Peyer's patch (tissue), 4 donors: Measurements from ENCODE around the gene COPB1. TPM values are rescaled to one million over a fixed set of nuclear protein-coding genes. Genes with fewer than 3 reads are reported as not detected.

Experiments
- DNase-seq, 3 donors: peaks; one replicate each; pipeline ENCODE4 v3.0.0-alpha.2; 2017 to 2019
- H3K27ac ChIP-seq, 4 donors: fragments of 200-600 bp; sonication (generic); one replicate each; pipeline ENCODE4 v1.5.1; 2016 to 2019
- H3K27me3 ChIP-seq, 2 donors: fragments of 200-600 bp; sonication (generic); one replicate each; pipeline ENCODE4 v1.5.1; 2019
- H3K36me3 ChIP-seq, 3 donors: fragments of 200-600 bp; sonication (generic); one replicate each; pipeline ENCODE4 v1.5.1; 2016 to 2019
- H3K4me1 ChIP-seq, 4 donors: fragments of 200-600 bp; sonication (generic); one replicate each; pipeline ENCODE4 v1.5.1; 2016 to 2019
- H3K4me3 ChIP-seq, 4 donors: fragments of 200-600 bp; sonication (generic); 1 replicate in 3 of 4; 2 replicates in 1 of 4; pipeline ENCODE4 v1.5.1; 2016 to 2019; ENCODE audit warnings: mild to moderate bottlenecking in 1 of 4
- H3K9me3 ChIP-seq, 4 donors: fragments of 200-600 bp; sonication (generic); one replicate each; pipeline ENCODE4 v1.5.1; 2016 to 2019; ENCODE audit warnings: mild to moderate bottlenecking in 1 of 4
- POLR2A ChIP-seq, 2 donors: fragments of 450-650 bp; IDR thresholded peaks; one replicate each; pipeline ENCODE4 v1.5.1; 2017; ENCODE audit warnings: antibody characterized with exemption in 2 of 2, mild to moderate bottlenecking in 2 of 2, moderate library complexity in 2 of 2
- small RNA-seq, 2 donors: library from RNA; depleted of rRNA; stranded (forward); fragments of <200 nt; gene quantifications; one replicate each; pipeline ENCODE3, GENCODE V24; 2016
- total RNA-seq, 4 donors: library from RNA; depleted of rRNA; stranded (reverse); fragments of >200 nt; gene quantifications; one replicate each; pipeline ENCODE4 v1.1.0, GENCODE V29; 2016
- TF ChIP-seq, protein P1 (sequence below), 6 experiments: fragments of 450-650 bp in 4 of 6; fragments of 200-600 bp in 2 of 6; sonication (generic) in 1 of 6; IDR thresholded peaks; one replicate each; pipeline ENCODE4 v1.5.1; 2017 to 2019; ENCODE audit warnings: antibody characterized with exemption in 6 of 6, mild to moderate bottlenecking in 3 of 6, moderate library complexity in 1 of 6

Gene COPB1
- total RNA-seq, 4 donors from 2014 or later = 58.4 to 127 (median 92.4) TPM

DNA sequence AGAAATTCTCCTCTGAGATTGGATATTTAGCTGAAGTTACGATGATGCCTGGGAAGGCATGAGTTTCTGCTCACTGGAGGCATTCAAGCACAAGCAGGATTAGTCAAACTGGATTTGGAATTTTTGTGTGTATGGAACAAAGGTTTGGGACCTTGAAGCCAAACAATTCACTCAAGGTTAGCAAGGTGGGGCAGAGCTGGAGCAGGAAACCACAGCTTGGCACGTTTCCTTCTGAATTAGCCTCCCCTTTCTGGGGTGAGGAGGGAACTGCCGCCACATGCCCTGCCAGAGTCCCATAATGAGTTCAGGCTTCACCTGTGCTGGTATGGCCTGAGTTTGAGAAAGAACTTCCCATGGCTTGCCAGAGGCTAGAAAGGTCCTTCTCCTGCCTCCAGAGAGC lies 89.7 kb downstream of the COPB1 start:
- no peaks in the 10 kb centered on the region for H3K4me1 ChIP-seq
- H3K27me3 ChIP-seq = no peaks in the 10 kb centered on the region
- no peaks in the 10 kb centered on the region for H3K9me3 ChIP-seq
- DNase-seq = no peak
- H3K36me3 ChIP-seq = no peaks in the 10 kb centered on the region
- no peak overlapping the region for H3K27ac ChIP-seq
- TF ChIP-seq POLR2A (IDR thresholded peaks at IDR 0.05) = no peak
- TF ChIP-seq, protein P1, sequence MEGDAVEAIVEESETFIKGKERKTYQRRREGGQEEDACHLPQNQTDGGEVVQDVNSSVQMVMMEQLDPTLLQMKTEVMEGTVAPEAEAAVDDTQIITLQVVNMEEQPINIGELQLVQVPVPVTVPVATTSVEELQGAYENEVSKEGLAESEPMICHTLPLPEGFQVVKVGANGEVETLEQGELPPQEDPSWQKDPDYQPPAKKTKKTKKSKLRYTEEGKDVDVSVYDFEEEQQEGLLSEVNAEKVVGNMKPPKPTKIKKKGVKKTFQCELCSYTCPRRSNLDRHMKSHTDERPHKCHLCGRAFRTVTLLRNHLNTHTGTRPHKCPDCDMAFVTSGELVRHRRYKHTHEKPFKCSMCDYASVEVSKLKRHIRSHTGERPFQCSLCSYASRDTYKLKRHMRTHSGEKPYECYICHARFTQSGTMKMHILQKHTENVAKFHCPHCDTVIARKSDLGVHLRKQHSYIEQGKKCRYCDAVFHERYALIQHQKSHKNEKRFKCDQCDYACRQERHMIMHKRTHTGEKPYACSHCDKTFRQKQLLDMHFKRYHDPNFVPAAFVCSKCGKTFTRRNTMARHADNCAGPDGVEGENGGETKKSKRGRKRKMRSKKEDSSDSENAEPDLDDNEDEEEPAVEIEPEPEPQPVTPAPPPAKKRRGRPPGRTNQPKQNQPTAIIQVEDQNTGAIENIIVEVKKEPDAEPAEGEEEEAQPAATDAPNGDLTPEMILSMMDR (IDR thresholded peaks at IDR 0.05) = no peak
- no peak overlapping the region for H3K4me3 ChIP-seq

DNA sequence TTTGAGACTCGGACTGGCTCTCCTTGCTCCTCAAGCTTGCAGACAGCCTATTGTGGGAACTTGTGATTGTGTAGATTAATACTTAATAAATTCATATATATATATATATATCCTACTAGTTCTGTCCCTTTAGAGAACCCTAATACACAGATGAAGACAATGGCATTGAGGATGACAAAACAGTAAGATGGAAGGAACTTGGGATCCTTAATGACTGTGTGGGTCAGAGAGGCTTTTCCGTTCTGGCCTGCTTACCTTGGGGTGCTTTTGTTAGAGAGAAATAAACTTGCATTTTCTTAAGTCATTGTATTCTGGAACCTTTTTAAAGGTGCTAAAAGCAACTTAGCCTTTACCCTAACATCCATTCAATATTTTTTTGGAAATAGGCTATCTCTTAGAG lies 91.0 kb downstream of the COPB1 start:
- H3K9me3 ChIP-seq = no peaks in the 10 kb centered on the region
- no peak overlapping the region for H3K4me3 ChIP-seq
- DNase-seq = no peak
- no peaks in the 10 kb centered on the region for H3K27me3 ChIP-seq
- H3K4me1 ChIP-seq = no peaks in the 10 kb centered on the region
- H3K27ac ChIP-seq = no peak overlapping the region
- H3K36me3 ChIP-seq = no peaks in the 10 kb centered on the region
- TF ChIP-seq POLR2A (IDR thresholded peaks at IDR 0.05) = no peak
- TF ChIP-seq, protein P1 (IDR thresholded peaks at IDR 0.05) = no peak

Small RNA genes lying within 50 kb of the gene (small RNA-seq; reads per million reads assigned to genes)
- 0 reads per million in 2 donors for gene RNU7-49P

Other genes starting within 250 kb of the COPB1 start
- gene RRAS2, start 140.6 kb downstream of the COPB1 start, total RNA-seq = 100 to 1,000 TPM in 1 of 4 donors, 10 to 100 TPM in 3; 35.5 to 162 (median 77.6) TPM
- gene PSMA1, start 20.6 kb upstream of the COPB1 start, total RNA-seq = 100 to 1,000 TPM in 1 of 4 donors, 10 to 100 TPM in 3; 61.9 to 117 (median 83.2) TPM
- gene PDE3B, start 144.0 kb upstream of the COPB1 start, total RNA-seq = 10 to 100 TPM; 14.0 to 30.5 (median 18.0) TPM